Erythroblast (primary cell): Measurements from ENCODE around the gene MISP3.

Source experiments
- GATA1 ChIP-seq: IDR thresholded peaks from 2 replicates; pipeline ENCODE4 v1.6.1; 2011; ENCODE audit warnings: low read depth, mild to moderate bottlenecking, control low read depth, low read length, moderate library complexity
- POLR2A ChIP-seq: IDR thresholded peaks from 2 replicates; pipeline ENCODE4 v1.6.1; 2011; ENCODE audit warnings: mild to moderate bottlenecking, low read length

DNA sequence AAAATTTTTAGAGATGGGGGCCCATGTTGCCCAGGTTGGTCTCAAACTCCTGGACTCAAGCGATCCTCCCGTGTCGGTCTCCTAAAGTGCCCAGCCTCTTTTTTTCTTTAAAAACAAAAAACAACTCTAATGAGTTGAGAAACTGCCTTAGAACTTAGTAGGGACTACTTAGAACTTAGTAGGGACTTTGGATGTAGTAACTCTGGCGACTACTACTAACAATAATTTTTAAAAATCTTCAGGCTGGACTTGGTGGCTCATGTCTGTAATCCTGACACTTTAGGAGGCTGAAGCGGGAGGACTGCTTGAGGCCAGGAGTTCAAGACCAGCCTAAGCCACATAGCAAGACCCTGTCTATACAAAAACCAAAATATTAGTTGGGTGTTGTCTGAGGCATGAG is 13.5 kb downstream of the MISP3 start:
- TF ChIP-seq POLR2A (no peak), GATA1 (no peak)
